ENCODE measurements around the gene CACNA1H.

DNA sequence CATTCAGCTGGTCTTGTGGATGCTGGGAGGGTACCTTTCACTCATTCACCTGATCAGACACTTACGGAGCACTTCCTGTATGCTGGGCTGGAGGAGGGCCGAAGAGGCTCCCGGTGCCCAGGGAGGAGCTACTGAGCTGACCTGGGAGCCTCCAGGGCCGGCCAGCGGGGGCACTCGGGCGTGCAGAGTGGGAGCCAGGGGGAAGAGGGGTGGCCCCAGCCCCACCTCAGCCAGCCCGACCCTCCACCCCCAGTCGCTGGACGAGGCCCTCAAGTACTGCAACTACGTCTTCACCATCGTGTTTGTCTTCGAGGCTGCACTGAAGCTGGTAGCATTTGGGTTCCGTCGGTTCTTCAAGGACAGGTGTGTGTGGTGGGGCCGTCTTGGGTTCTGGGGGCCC lies 61.8 kb downstream of the CACNA1H start:
- no peak for TF ChIP-seq POLR2AphosphoS5 (IDR thresholded peaks at IDR 0.05; ENCODE audit: low read depth, low read length)
- no peak for TF ChIP-seq CTCF (IDR thresholded peaks at IDR 0.05)
